ENCODE measurements around the gene RPS16. TPM values are rescaled to one million over a fixed set of nuclear protein-coding genes. Genes with fewer than 3 reads are reported as not detected.

Gene RPS16
- total and polyA plus RNA-seq, 2 donors from 2014 or later, result 1,461 to 1,965 TPM

GRCh38 chr19:39401549-39402345, 34.0 kb downstream of the RPS16 start:
- intact Hi-C loops (cut with DNase I), result no loop called here
- no peaks in the 10 kb centered on the region for H3K9me3 ChIP-seq (ENCODE audit: control insufficient read depth in 2 of 3, insufficient read depth in 1 of 3, low read length in 3 of 3)
- TF ChIP-seq, protein P1, sequence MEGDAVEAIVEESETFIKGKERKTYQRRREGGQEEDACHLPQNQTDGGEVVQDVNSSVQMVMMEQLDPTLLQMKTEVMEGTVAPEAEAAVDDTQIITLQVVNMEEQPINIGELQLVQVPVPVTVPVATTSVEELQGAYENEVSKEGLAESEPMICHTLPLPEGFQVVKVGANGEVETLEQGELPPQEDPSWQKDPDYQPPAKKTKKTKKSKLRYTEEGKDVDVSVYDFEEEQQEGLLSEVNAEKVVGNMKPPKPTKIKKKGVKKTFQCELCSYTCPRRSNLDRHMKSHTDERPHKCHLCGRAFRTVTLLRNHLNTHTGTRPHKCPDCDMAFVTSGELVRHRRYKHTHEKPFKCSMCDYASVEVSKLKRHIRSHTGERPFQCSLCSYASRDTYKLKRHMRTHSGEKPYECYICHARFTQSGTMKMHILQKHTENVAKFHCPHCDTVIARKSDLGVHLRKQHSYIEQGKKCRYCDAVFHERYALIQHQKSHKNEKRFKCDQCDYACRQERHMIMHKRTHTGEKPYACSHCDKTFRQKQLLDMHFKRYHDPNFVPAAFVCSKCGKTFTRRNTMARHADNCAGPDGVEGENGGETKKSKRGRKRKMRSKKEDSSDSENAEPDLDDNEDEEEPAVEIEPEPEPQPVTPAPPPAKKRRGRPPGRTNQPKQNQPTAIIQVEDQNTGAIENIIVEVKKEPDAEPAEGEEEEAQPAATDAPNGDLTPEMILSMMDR (IDR thresholded peaks at IDR 0.05; ENCODE audit: borderline replicate concordance, extremely low read depth, insufficient read depth), result no peak
- peaks cover 0 to 4% (median 0%) of the 10 kb centered on the region in 3 donors for H3K36me3 ChIP-seq (ENCODE audit: control insufficient read depth in 2 of 3, insufficient read depth in 3 of 3, low read length in 3 of 3)
- peak overlapping the region; percentile 97 to 99 for H3K27ac ChIP-seq (ENCODE audit: low read depth in 2 of 2, low read length in 2 of 2)
- DNase-seq (peak in 2 of 5 donors; percentile 60 to 87), FAIRE-seq (no peak)
- H3K4me3 ChIP-seq (ENCODE audit: low read length in 3 of 3), result peak overlapping the region; percentile 2 to 66 (median 57)
- peak overlapping the region; percentile 16 to 94 (median 31) for H3K9ac ChIP-seq (ENCODE audit: low read length in 3 of 3)
- H3K4me1 ChIP-seq (ENCODE audit: control insufficient read depth in 2 of 3, insufficient read depth in 2 of 3, low read depth in 1 of 3, low read length in 3 of 3), result peaks cover 3 to 39% (median 30%) of the 10 kb centered on the region in 3 donors
- no peaks in the 10 kb centered on the region for H3K27me3 ChIP-seq (ENCODE audit: control insufficient read depth, insufficient read depth, low read length)

DNA sequence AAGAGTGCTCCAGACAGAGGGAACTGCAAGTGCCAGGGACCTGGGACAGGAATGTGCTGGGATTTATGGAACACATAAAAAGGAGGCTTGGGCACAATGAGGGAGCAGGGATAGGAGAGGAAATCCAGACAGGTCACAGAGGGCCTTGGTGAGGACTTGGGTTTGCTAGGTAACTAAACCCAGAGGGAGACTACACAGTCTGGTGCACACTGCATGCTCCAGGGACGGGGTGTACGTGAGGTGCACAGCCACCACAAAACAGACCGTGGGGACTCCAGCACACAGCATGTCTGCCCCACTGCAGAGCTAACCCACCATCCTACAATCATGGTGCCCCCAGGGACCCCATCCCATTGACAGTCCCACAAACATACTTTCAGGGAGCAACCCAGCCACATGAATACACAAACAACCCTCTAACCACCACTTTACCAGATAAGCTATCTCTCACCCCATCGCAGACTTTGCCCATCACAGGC, 34.6 kb downstream of the RPS16 start:
- Histone ChIP-seq H3K27ac (ENCODE audit: low read depth in 2 of 2, low read length in 2 of 2) (peak overlapping the region; percentile 97 to 99), H3K9ac (ENCODE audit: low read length in 3 of 3) (peak overlapping the region in 1 of 3 donors; percentile 94), H3K36me3 (ENCODE audit: control insufficient read depth in 2 of 3, insufficient read depth in 3 of 3, low read length in 3 of 3) (peaks cover 0 to 3% (median 0%) of the 10 kb centered on the region in 3 donors), H3K27me3 (ENCODE audit: control insufficient read depth, insufficient read depth, low read length) (no peaks in the 10 kb centered on the region), H3K4me1 (ENCODE audit: control insufficient read depth in 2 of 3, insufficient read depth in 2 of 3, low read depth in 1 of 3, low read length in 3 of 3) (peaks cover 3 to 37% (median 28%) of the 10 kb centered on the region in 3 donors), H3K4me3 (ENCODE audit: low read length in 3 of 3) (peak overlapping the region in 2 of 3 donors; percentile 1 to 40), H3K9me3 (ENCODE audit: control insufficient read depth in 2 of 3, insufficient read depth in 1 of 3, low read length in 3 of 3) (no peaks in the 10 kb centered on the region)
- intact Hi-C loops (cut with DNase I), result no loop called here
- FAIRE-seq (no peak), DNase-seq (peak in 1 of 5 donors; percentile 77)
- TF ChIP-seq, protein P1 (IDR thresholded peaks at IDR 0.05; ENCODE audit: borderline replicate concordance, extremely low read depth, insufficient read depth), result no peak

- Histone ChIP-seq H3K9me3 (ENCODE audit: control insufficient read depth in 2 of 3, insufficient read depth in 1 of 3, low read length in 3 of 3) (no peaks in the 10 kb centered on the region), H3K27me3 (ENCODE audit: control insufficient read depth, insufficient read depth, low read length) (no peaks in the 10 kb centered on the region), H3K27ac (ENCODE audit: low read depth in 2 of 2, low read length in 2 of 2) (peak overlapping the region in 1 of 2 donors; percentile 17), H3K36me3 (ENCODE audit: control insufficient read depth in 2 of 3, insufficient read depth in 3 of 3, low read length in 3 of 3) (peaks cover 0 to 3% (median 2%) of the 10 kb centered on the region in 3 donors), H3K4me3 (ENCODE audit: low read length in 3 of 3) (no peak overlapping the region), H3K4me1 (ENCODE audit: control insufficient read depth in 2 of 3, insufficient read depth in 2 of 3, low read depth in 1 of 3, low read length in 3 of 3) (peaks cover 3 to 37% (median 25%) of the 10 kb centered on the region in 3 donors), H3K9ac (ENCODE audit: low read length in 3 of 3) (no peak overlapping the region)
- intact Hi-C loops (cut with DNase I), result no loop called here
- DNase-seq, result peak in 1 of 5 donors; percentile 41
- FAIRE-seq, result no peak
- TF ChIP-seq, protein P1 (IDR thresholded peaks at IDR 0.05; ENCODE audit: borderline replicate concordance, extremely low read depth, insufficient read depth), result no peak
Measured at GRCh38 chr19:39400061-39400460, 35.7 kb downstream of the RPS16 start.
